SH-SY5Y (cell line): ENCODE data around the gene MED13L.

Experiments used
- GATA2 ChIP-seq: IDR thresholded peaks from 2 replicates; pipeline ENCODE4 v1.6.1; 2011; ENCODE audit warnings: mild to moderate bottlenecking, low read depth, low read length
- GATA3 ChIP-seq: IDR thresholded peaks from 2 replicates; pipeline ENCODE4 v1.6.1; 2011; ENCODE audit warnings: low read depth, mild to moderate bottlenecking, low read length, moderate library complexity

Gene MED13L

GRCh38 chr12:116099652-116100432 is 177.7 kb downstream of the MED13L start:
- no peak for TF ChIP-seq GATA2
- no peak for TF ChIP-seq GATA3

- no peak for TF ChIP-seq GATA3
- no peak for TF ChIP-seq GATA2
Observed at GRCh38 chr12:116096874-116097273, 180.6 kb downstream of the MED13L start.

GRCh38 chr12:116094475-116094874 is 183.0 kb downstream of the MED13L start:
- TF ChIP-seq GATA3 (no peak), GATA2 (no peak)

- no peak for TF ChIP-seq GATA2
- TF ChIP-seq GATA3 = no peak
Observed at GRCh38 chr12:116093915-116094314, 183.6 kb downstream of the MED13L start.

- no peak for TF ChIP-seq GATA3
Observed at GRCh38 chr12:116092776-116093175, 184.7 kb downstream of the MED13L start.

- no peak for TF ChIP-seq GATA3
- TF ChIP-seq GATA2 = no peak; the same call in 1 of the 2 replicates
Observed at GRCh38 chr12:116092162-116092561, 185.3 kb downstream of the MED13L start.

- TF ChIP-seq GATA3 (no peak), GATA2 (no peak)
Observed at GRCh38 chr12:116091579-116091978, 185.9 kb downstream of the MED13L start.

- TF ChIP-seq GATA3 (no peak), GATA2 (no peak)
Observed at GRCh38 chr12:116090516-116090915, 187.0 kb downstream of the MED13L start.

- TF ChIP-seq GATA3 (no peak), GATA2 (no peak)
Observed at GRCh38 chr12:116089080-116089479, 188.4 kb downstream of the MED13L start.

GRCh38 chr12:116087962-116088361 is 189.5 kb downstream of the MED13L start:
- no peak for TF ChIP-seq GATA3

- TF ChIP-seq GATA3 (no peak), GATA2 (no peak)
Observed at GRCh38 chr12:116087399-116087798, 190.1 kb downstream of the MED13L start.

- TF ChIP-seq GATA3 (no peak), GATA2 (no peak)
Observed at GRCh38 chr12:116080415-116080814, 197.1 kb downstream of the MED13L start.

- TF ChIP-seq GATA3 = no peak
- no peak for TF ChIP-seq GATA2
Observed at GRCh38 chr12:116078396-116078795, 199.1 kb downstream of the MED13L start.

- TF ChIP-seq GATA3 (no peak), GATA2 (no peak)
Observed at GRCh38 chr12:116077431-116077830, 200.1 kb downstream of the MED13L start.

GRCh38 chr12:116076399-116076798 is 201.1 kb downstream of the MED13L start:
- TF ChIP-seq GATA2 (no peak), GATA3 (no peak)

- TF ChIP-seq GATA3 = no peak
- no peak for TF ChIP-seq GATA2
Observed at GRCh38 chr12:116074686-116075085, 202.8 kb downstream of the MED13L start.
